ENCODE measurements around the gene RAB3IP.
"Not testable (repeated sequence)": the region's sequence is repeated elsewhere in the genome, so short reads cannot be mapped to it uniquely, and the experiment has no call there.

The RAB3IP gene

GRCh38 chr12:69758105-69758504 lies 19.4 kb downstream of the RAB3IP start:
- DNase-seq, result no peak

- not testable (repeated sequence) for DNase-seq
These were observed 20.9 kb downstream of the RAB3IP start for GRCh38 chr12:69759581-69759980.

GRCh38 chr12:69765515-69765914 lies 26.9 kb downstream of the RAB3IP start:
- DNase-seq, result no peak

- no peak for DNase-seq
These were observed 27.6 kb downstream of the RAB3IP start for GRCh38 chr12:69766260-69766659.

- DNase-seq, result no peak
These were observed 41.3 kb downstream of the RAB3IP start for GRCh38 chr12:69779928-69780327.

- DNase-seq, result no peak
These were observed 44.7 kb downstream of the RAB3IP start for GRCh38 chr12:69783365-69783764.

GRCh38 chr12:69789351-69789750 lies 50.7 kb downstream of the RAB3IP start:
- DNase-seq, result no peak

GRCh38 chr12:69792533-69792932 lies 53.9 kb downstream of the RAB3IP start:
- DNase-seq, result no peak

- DNase-seq, result not testable (repeated sequence)
These were observed 68.6 kb downstream of the RAB3IP start for GRCh38 chr12:69807101-69807897.

- DNase-seq, result no peak
These were observed 72.3 kb downstream of the RAB3IP start for GRCh38 chr12:69810870-69811498.

- no peak for DNase-seq
These were observed 77.4 kb downstream of the RAB3IP start for GRCh38 chr12:69816082-69816481.

- no peak for DNase-seq
These were observed 82.4 kb downstream of the RAB3IP start for GRCh38 chr12:69821032-69821455.

GRCh38 chr12:69821456-69822159 lies 82.9 kb downstream of the RAB3IP start:
- no peak for DNase-seq

GRCh38 chr12:69822201-69822860 lies 83.7 kb downstream of the RAB3IP start:
- no peak for DNase-seq

- no peak for DNase-seq
These were observed 85.4 kb downstream of the RAB3IP start for GRCh38 chr12:69824028-69824427.

- no peak for DNase-seq
These were observed 86.4 kb downstream of the RAB3IP start, which contains the start of gene MYRFL for GRCh38 chr12:69824966-69825560. MYRFL (plus strand) TSS chr12:69825227; CDS start chr12:69825518, 291 bp downstream.

- no peak for DNase-seq
These were observed 90.2 kb downstream of the RAB3IP start for GRCh38 chr12:69828897-69829296.

- DNase-seq, result no peak
These were observed 95.0 kb downstream of the RAB3IP start for GRCh38 chr12:69833696-69834095.

- no peak for DNase-seq
These were observed 95.5 kb downstream of the RAB3IP start for GRCh38 chr12:69834147-69834546.

- DNase-seq, result no peak
These were observed 95.9 kb downstream of the RAB3IP start for GRCh38 chr12:69834576-69834975.

- DNase-seq, result no peak
These were observed 96.4 kb downstream of the RAB3IP start for GRCh38 chr12:69835081-69835480.

GRCh38 chr12:69836015-69836414 lies 97.4 kb downstream of the RAB3IP start:
- no peak for DNase-seq

GRCh38 chr12:69837191-69837590 lies 98.5 kb downstream of the RAB3IP start:
- DNase-seq, result no peak
